MM.1S (cell line): Measurements from ENCODE around the gene MAP7D1.

Source experiments
- DNase-seq: peaks from one replicate; pipeline ENCODE4 v3.0.0-alpha.2; 2015
- H2AFZ ChIP-seq: fragments of 300-600 bp; sonication (generic); 2 replicates; pipeline ENCODE4 v1.6.0; 2016; ENCODE audit warnings: antibody characterized with exemption, low read length
- H3F3A ChIP-seq: fragments of 300-600 bp; sonication (generic); 2 replicates; pipeline ENCODE4 v1.6.1; 2016; ENCODE audit warnings: mild to moderate bottlenecking, antibody characterized with exemption, low read length, moderate library complexity, mixed read lengths; ENCODE audit not compliant: insufficient read depth
- H3K27ac ChIP-seq: fragments of 300-600 bp; sonication (generic); 2 replicates; pipeline ENCODE4 v1.5.1; 2016; ENCODE audit warnings: mild to moderate bottlenecking, low read length
- H3K27me3 ChIP-seq: fragments of 300-600 bp; sonication (generic); replicated peaks from 2 replicates; pipeline ENCODE4 v1.6.0; 2016; ENCODE audit warnings: low read length; ENCODE audit not compliant: insufficient read depth
- H3K36me3 ChIP-seq: fragments of 300-600 bp; sonication (generic); replicated peaks from 2 replicates; pipeline ENCODE4 v1.6.1; 2016; ENCODE audit warnings: mild to moderate bottlenecking, low read length, mixed read lengths; ENCODE audit not compliant: insufficient read depth
- H3K4me1 ChIP-seq: fragments of 300-600 bp; sonication (generic); 2 replicates; pipeline ENCODE4 v1.6.1; 2016; ENCODE audit warnings: low read length, mixed read lengths
- H3K4me2 ChIP-seq: fragments of 300-600 bp; sonication (generic); 2 replicates; pipeline ENCODE4 v1.6.0; 2016; ENCODE audit warnings: low read depth, low read length
- H3K4me3 ChIP-seq: fragments of 300-600 bp; sonication (generic); 2 replicates; pipeline ENCODE4 v1.5.1; 2016; ENCODE audit warnings: low read length, mixed read lengths
- H3K79me2 ChIP-seq: fragments of 300-600 bp; sonication (generic); 2 replicates; pipeline ENCODE4 v1.6.1; 2016; ENCODE audit warnings: mixed run types, low read length, mixed read lengths
- H3K9ac ChIP-seq: fragments of 300-600 bp; sonication (generic); 2 replicates; pipeline ENCODE4 v1.6.1; 2016; ENCODE audit warnings: low read length, mixed read lengths
- H3K9me2 ChIP-seq: fragments of 300-600 bp; sonication (generic); replicated peaks from 2 replicates; pipeline ENCODE4 v1.6.1; 2016; ENCODE audit warnings: mild to moderate bottlenecking, low read length, mixed read lengths; ENCODE audit not compliant: insufficient read depth
- H3K9me3 ChIP-seq: fragments of 300-600 bp; sonication (generic); replicated peaks from 2 replicates; pipeline ENCODE4 v1.6.1; 2016; ENCODE audit warnings: mild to moderate bottlenecking, low read length, mixed read lengths; ENCODE audit not compliant: insufficient read depth
- H4K20me1 ChIP-seq: fragments of 300-600 bp; sonication (generic); 2 replicates; pipeline ENCODE4 v1.6.1; 2016; ENCODE audit warnings: mild to moderate bottlenecking, low read length, moderate library complexity, mixed read lengths; ENCODE audit not compliant: insufficient read depth
- EZH2 ChIP-seq: fragments of 300-600 bp; sonication (generic); optimal IDR thresholded peaks from 2 replicates; pipeline ENCODE3; 2017; ENCODE audit warnings: low read depth, mild to moderate bottlenecking, antibody characterized with exemption, low read length, mixed read lengths
- EZH2phosphoT487 ChIP-seq: fragments of 300-600 bp; sonication (generic); IDR thresholded peaks from 2 replicates; pipeline ENCODE4 v1.6.1; 2018; ENCODE audit warnings: antibody characterized with exemption, low read length
- TF ChIP-seq, protein P1 (sequence below): fragments of 300-600 bp; sonication (generic); IDR thresholded peaks from 2 replicates; pipeline ENCODE4 v1.5.1; 2016; ENCODE audit warnings: antibody characterized with exemption, low read length, mixed read lengths

MAP7D1 gene

DNA sequence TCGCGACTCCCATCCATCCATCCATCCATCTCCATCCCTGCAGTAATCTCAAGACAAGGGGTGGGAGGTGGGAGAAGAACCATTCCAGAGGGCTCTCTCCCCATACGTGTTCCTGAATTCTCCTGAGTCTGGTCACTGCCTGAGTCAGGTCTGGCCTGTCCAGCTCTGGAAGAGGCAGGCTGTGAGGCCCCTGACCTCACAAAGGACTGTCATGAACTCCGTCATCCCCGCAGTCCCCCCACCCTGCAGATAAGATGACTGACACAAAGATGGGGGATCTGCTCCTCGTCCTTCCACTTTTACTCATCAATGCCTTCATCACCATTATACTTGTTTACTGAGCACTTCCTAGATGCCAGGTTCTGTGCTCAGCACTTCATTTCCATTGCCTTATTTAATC is 1.6 kb upstream of the MAP7D1 start:
- Histone ChIP-seq H3K4me2 (no peak overlapping the region), H3K27ac (no peak overlapping the region), H3F3A (peaks cover 24% of the 10 kb centered on the region), H2AFZ (no peak overlapping the region), H3K4me1 (peaks cover 37% of the 10 kb centered on the region), H3K27me3 (no peaks in the 10 kb centered on the region), H3K9ac (no peak overlapping the region), H3K9me3 (no peaks in the 10 kb centered on the region), H4K20me1 (no peaks in the 10 kb centered on the region), H3K79me2 (peaks cover 40% of the 10 kb centered on the region), H3K9me2 (no peaks in the 10 kb centered on the region), H3K4me3 (no peak overlapping the region), H3K36me3 (no peaks in the 10 kb centered on the region)
- TF ChIP-seq EZH2 (no peak), EZH2phosphoT487 (no peak)
- TF ChIP-seq, protein P1, sequence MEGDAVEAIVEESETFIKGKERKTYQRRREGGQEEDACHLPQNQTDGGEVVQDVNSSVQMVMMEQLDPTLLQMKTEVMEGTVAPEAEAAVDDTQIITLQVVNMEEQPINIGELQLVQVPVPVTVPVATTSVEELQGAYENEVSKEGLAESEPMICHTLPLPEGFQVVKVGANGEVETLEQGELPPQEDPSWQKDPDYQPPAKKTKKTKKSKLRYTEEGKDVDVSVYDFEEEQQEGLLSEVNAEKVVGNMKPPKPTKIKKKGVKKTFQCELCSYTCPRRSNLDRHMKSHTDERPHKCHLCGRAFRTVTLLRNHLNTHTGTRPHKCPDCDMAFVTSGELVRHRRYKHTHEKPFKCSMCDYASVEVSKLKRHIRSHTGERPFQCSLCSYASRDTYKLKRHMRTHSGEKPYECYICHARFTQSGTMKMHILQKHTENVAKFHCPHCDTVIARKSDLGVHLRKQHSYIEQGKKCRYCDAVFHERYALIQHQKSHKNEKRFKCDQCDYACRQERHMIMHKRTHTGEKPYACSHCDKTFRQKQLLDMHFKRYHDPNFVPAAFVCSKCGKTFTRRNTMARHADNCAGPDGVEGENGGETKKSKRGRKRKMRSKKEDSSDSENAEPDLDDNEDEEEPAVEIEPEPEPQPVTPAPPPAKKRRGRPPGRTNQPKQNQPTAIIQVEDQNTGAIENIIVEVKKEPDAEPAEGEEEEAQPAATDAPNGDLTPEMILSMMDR, result no peak
- DNase-seq, result no peak

DNA sequence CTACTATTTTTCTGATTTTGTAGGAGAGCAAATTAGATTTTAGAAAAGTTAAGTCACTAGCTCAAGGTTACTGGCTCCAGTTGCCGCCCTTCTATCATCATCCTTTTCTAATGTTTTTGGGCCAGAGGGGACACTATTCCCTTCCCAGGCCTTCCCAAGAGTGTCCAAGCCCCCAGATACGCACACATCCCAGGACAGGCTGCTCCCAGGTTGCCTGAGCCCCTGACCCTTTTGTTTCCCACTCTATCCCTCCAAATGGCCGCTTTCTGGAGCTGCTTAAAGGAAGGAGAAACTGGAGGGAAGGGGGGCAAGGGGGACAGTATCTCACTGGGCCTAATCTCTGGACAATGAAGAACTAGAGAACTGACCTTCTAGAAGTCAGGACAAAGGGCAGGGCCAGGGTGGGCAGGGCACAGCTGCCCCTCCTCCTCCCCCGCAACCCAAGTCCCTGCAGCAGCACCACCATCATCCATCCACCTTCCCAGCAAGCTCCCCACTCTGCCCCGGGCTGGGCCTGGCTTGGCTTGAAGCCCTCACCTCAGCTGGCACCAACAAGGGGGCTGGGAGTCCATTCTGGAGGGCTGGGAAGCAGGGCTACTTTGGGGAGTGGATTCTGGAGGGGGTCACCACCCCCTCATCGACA is 1.1 kb upstream of the MAP7D1 start:
- peaks cover 41% of the 10 kb centered on the region for H3K4me1 ChIP-seq
- DNase-seq, result no peak
- no peaks in the 10 kb centered on the region for H4K20me1 ChIP-seq
- TF ChIP-seq, protein P1, result no peak
- TF ChIP-seq EZH2 (no peak), EZH2phosphoT487 (no peak)
- peak overlapping the region; percentile 55 for H2AFZ ChIP-seq
- H3K79me2 ChIP-seq, result peaks cover 45% of the 10 kb centered on the region
- no peaks in the 10 kb centered on the region for H3K27me3 ChIP-seq
- no peaks in the 10 kb centered on the region for H3K9me2 ChIP-seq
- H3K9ac ChIP-seq, result peak overlapping the region; percentile 91
- H3K4me2 ChIP-seq, result peak overlapping the region; percentile 99
- H3K9me3 ChIP-seq, result no peaks in the 10 kb centered on the region
- peak overlapping the region; percentile 89 for H3K4me3 ChIP-seq
- H3K36me3 ChIP-seq, result no peaks in the 10 kb centered on the region
- H3K27ac ChIP-seq, result peak overlapping the region; percentile 63; the same call in 1 of the 2 replicates
- peaks cover 26% of the 10 kb centered on the region for H3F3A ChIP-seq

DNA sequence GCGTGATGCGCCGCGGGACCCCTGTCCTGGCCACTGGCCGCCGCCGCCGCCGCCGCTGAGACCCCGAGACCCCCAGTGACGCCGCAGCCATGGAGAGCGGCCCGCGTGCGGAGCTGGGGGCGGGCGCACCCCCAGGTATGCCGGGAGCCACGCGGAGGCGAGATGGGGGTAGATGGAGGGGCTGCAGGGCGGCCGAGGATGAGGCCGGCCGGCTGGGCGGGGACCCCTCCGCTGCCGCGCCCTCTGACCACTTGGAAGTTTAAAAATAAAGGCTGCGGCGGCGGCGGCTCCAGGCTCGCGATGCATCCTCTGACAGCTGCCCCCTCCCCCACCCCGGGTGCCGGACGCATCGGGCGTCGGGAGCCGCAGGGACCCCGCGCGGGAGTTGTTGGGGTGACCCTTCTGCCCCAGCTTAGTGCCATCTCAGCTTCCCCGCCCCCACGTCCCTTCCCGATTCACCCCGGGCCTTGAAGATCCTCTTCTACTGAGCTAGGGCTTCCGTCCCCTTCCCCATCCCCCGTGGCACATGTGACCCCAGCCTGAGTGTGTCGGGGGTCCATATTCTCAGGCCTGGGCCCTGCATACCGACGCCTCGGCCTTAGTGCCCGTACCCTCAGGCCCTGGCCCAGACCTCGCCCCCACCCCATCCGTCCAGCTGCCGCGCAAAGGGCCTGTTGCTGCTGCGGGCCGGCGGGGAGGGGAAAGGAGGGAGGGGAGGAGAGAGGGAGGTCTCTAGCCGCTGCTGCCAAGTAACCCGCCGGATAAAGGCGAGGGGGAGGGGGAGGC is 562 bp downstream of the MAP7D1 start:
- Histone ChIP-seq H3K27me3 (no peaks in the 10 kb centered on the region), H3K27ac (peak overlapping the region; percentile 50; the same call in 1 of the 2 replicates), H3K4me2 (peak overlapping the region; percentile 76), H4K20me1 (no peaks in the 10 kb centered on the region), H3K9me3 (no peaks in the 10 kb centered on the region), H2AFZ (peak overlapping the region; percentile 36), H3K4me1 (peaks cover 40% of the 10 kb centered on the region), H3F3A (peaks cover 12% of the 10 kb centered on the region; the same call in 1 of the 2 replicates), H3K9ac (peak overlapping the region; percentile 91), H3K79me2 (peaks cover 62% of the 10 kb centered on the region), H3K9me2 (no peaks in the 10 kb centered on the region), H3K36me3 (no peaks in the 10 kb centered on the region), H3K4me3 (peak overlapping the region; percentile 99)
- DNase-seq, result peak; percentile 62
- no peak for TF ChIP-seq EZH2phosphoT487
